GM21529 (cell line): Measurements from ENCODE around the gene DIS3L2.
"Not testable (repeated sequence)": the region's sequence is repeated elsewhere in the genome, so short reads cannot be mapped to it uniquely, and the experiment has no call there.

Experiments
- ATAC-seq: cut with Tn5 transposase; IDR thresholded peaks from one replicate; pipeline ENCODE4 v1.9.1; 2021; ENCODE audit not compliant: unreplicated experiment

Gene DIS3L2

DNA sequence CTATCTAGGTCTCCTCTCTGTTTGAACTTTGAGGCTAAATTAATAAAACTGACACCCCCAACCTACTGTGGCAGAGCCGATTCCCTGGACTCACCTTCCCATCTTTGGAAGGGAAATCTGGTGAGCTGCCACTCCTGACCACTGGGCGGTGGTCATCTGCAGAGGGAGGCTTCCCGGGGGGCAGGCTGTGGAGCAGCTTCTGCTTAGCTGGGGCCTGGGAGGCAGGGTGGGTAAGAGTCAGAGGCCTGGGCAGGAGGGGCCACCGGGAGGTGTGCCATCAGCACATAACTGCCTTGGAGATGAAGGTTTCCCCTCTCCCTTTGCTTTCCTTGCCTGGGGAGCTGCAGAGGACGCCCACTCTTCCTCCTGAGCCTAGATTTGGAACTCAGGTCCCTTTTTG is 33.0 kb upstream of the DIS3L2 start:
- ATAC-seq, result no peak

- no peak for ATAC-seq
Observed at GRCh38 chr2:231928901-231929725, 32.4 kb upstream of the DIS3L2 start.

- ATAC-seq, result no peak
Observed at GRCh38 chr2:231929961-231930592, 31.4 kb upstream of the DIS3L2 start.

- ATAC-seq, result no peak
Observed at GRCh38 chr2:231930593-231931281, 30.8 kb upstream of the DIS3L2 start.

DNA sequence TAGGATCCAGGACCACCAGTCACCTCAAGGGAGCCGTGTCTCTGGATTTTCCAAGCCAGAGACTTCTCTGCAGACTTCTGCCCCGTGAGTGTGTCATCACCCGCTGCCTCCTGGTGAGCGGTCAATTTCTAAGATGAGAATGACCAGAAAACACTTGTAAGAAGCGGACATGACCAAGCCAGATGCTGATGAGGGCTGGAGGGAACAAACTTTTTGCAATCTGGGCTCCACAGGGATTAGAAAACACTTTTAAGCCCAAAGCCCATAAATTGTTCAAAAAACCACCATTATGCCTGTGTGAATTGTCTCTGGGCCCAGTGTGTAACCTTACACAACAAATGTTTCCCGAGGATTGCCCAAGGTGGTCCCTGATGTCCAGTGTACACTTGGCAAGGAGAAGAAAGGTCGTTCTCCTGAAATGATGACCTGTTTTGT is 30.0 kb upstream of the DIS3L2 start:
- no peak for ATAC-seq

DNA sequence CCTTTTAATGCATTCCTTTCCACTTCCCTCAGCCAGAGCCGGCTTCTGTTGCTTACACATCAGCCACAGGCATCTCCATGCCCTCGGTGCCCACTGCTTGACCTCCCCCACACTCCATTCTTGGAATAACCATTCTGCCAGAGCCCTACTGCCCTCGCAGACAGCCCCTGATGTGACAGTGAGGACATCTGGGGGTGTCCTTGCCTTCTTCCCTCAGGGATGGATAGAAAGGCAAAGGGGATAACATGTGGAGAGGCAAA is 28.9 kb upstream of the DIS3L2 start:
- ATAC-seq, result no peak

- ATAC-seq, result no peak
Observed at GRCh38 chr2:231932985-231933915, 28.3 kb upstream of the DIS3L2 start.

- ATAC-seq, result no peak
Observed at GRCh38 chr2:231933916-231934401, 27.6 kb upstream of the DIS3L2 start.

- ATAC-seq, result no peak
Observed at GRCh38 chr2:231934441-231935206, 26.9 kb upstream of the DIS3L2 start.

DNA sequence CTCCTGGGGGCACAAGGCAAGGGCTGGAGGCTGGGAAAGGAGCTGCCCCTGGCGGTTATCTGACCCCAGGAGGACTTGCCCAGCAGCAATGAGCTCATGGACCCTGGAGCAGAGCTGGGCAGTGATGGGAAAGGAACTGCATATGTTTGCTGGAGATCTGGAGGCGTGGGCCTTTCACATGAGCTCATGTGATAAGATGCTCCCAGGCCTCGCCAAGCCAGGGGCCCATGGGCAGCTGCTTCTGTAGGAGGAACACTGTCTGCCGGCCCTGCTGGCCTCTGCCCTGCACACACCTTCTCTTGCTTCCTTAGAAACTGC is 26.3 kb upstream of the DIS3L2 start:
- ATAC-seq, result no peak

DNA sequence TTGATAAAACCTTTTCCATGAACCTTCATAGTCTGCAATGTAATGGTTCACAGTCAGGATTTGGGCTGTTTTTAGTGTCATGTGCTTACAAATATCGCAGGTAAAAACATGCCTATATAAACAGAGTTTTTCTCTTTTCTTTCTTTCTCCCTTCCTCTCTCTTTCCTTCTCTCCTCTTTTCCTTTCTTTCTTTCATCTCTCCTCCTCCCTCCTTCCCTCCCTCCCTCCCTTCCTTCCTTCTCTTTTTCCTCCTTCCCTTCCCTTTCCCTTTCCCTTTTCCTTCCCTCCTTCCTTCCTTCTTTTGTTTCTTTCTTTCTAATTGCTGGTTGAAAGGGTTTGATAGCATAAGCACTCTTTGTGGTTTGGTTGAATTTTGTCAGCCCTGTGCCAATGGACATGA is 25.7 kb upstream of the DIS3L2 start:
- ATAC-seq, result no peak

DNA sequence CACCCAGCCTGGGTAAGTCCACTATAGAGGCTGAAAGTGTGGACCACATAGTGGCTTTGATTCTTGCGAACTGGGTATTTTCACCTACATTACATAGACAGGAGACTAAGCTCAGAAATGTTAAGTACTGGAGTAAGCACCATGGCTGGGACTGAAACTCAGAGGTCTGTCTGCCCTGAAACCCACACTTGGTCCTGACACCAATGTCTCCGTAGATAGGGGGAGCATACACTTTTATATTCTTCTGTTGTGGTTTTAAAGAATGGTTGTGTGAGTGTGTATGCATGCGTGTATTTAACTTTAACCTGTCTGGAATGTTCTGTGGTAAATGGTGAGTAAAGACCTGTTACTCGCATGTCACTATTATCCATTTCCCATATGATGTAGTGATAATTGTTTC is 25.0 kb upstream of the DIS3L2 start:
- ATAC-seq, result no peak

DNA sequence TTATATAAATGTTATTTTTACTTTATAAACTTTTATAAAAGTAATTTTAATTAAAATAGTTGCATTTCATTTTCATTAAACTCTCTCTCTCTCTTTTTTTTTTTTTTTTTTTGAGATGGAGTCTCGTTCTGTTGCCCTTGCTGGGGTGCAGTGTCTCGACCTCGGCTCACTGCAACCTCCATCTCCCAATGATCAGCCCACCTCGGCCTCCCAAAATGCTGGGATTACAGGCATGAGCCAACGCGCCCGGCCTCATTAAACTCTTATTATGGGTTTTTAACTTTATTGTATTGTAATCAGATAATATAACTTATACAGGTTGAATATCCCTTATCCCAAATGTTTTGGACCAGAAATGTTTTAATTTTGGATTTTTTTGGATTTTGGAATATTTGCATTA is 24.5 kb upstream of the DIS3L2 start:
- ATAC-seq, result no peak

GRCh38 chr2:231939022-231939421 is 22.5 kb upstream of the DIS3L2 start:
- ATAC-seq, result no peak

DNA sequence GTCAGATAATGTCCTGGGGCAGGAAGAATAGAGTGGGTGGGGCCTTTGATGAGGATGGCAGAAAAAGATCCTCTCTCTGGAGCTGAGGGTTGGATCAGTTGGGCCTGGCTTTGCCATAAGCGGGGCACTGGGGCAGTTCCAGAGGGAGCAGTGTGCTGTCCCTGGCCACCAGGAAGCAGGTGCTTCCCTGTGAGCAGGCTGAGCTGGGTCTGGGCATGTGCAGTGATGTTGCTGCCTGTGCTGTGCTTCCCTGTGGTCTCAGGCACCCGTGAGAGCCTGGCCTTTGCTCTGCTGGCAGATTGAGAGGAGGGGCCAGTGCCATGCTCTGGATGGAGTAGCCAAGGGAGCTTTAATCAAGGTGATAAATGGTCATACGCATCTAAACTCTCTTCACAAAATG is 20.7 kb upstream of the DIS3L2 start:
- no peak for ATAC-seq

GRCh38 chr2:231941673-231942072 is 19.8 kb upstream of the DIS3L2 start:
- ATAC-seq, result no peak

DNA sequence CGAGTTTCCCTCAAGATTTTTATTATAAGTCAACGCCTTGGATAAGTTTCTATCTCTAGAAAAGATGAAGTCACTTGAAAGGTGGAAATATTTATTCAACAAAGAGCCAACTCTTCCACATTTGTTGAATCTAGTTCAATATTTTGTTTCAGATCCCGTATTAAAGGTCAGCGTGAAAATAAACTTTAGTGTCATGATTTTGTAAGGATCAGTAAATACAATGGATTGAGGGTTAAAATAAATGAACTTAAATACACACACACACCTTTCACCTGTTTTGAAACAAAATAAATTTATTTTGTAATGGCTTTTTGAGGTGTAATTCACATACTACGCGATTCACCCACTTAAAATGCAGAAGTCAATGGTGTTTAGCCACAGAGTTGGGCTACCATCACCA is 19.3 kb upstream of the DIS3L2 start:
- ATAC-seq, result no peak

- no peak for ATAC-seq
Observed at GRCh38 chr2:231946241-231946814, 15.2 kb upstream of the DIS3L2 start.

- not testable (repeated sequence) for ATAC-seq
Observed at GRCh38 chr2:231947112-231947511, 14.4 kb upstream of the DIS3L2 start.

- no peak for ATAC-seq
Observed at GRCh38 chr2:231947694-231948093, 13.8 kb upstream of the DIS3L2 start.
